HFFc6 (cell line): ENCODE measurements around the gene PARD3B. TPM values are rescaled to one million over a fixed set of nuclear protein-coding genes. Genes with fewer than 3 reads are reported as not detected.

ENCODE experiments used
- DNase-seq: peaks from one replicate; pipeline ENCODE4 v3.0.0-alpha.2; 2018
- H3K27ac Mint-ChIP-seq: 2 replicates; pipeline ENCODE4 v1.8.0; 2020; ENCODE audit warnings: mild to moderate bottlenecking, mixed read lengths
- H3K27me3 Mint-ChIP-seq: 2 replicates; pipeline ENCODE4 v1.8.0; 2021; ENCODE audit warnings: mild to moderate bottlenecking, moderate library complexity, mixed read lengths; ENCODE audit not compliant: insufficient read depth
- H3K36me3 Mint-ChIP-seq: 2 replicates; pipeline ENCODE4 v1.8.0; 2021; ENCODE audit warnings: low read depth, mixed read lengths
- H3K4me1 Mint-ChIP-seq: 2 replicates; pipeline ENCODE4 v1.8.0; 2020; ENCODE audit warnings: low read depth, mixed read lengths
- H3K4me3 Mint-ChIP-seq: 2 replicates; pipeline ENCODE4 v1.8.0; 2020; ENCODE audit warnings: mild to moderate bottlenecking, moderate library complexity, mixed read lengths
- H3K9me3 Mint-ChIP-seq: 2 replicates; pipeline ENCODE4 v1.8.0; 2020; ENCODE audit warnings: mild to moderate bottlenecking, mixed read lengths
- CTCF ChIP-seq: fragments of 200-600 bp; sonication (generic); IDR thresholded peaks from 2 replicates; pipeline ENCODE4 v1.5.0; 2021; ENCODE audit warnings: antibody characterized with exemption, mild to moderate bottlenecking
- total RNA-seq, 6 experiments: library from RNA; stranded (reverse); fragmentation: NEBNext Ultra II Directional; extraction: Animal tissue kit (Norgen Biotek cat#: 25700); gene quantifications; 2 replicates in 1 of 6; 3 replicates in 5 of 6; pipeline ENCODE4 v1.2.3, GENCODE V29; 2021

The PARD3B gene
- total RNA-seq, 6 experiments from 2014 or later, result 14.0 to 22.4 (median 15.3) TPM

GRCh38 chr2:205013586-205013985 is 468.3 kb downstream of the PARD3B start:
- DNase-seq, result no peak
- no peak for TF ChIP-seq CTCF
- Mint-ChIP-seq H3K4me1 (peaks cover 6% of the 10 kb centered on the region; the same call in 1 of the 2 replicates), H3K36me3 (no peaks in the 10 kb centered on the region), H3K27ac (no peak overlapping the region), H3K27me3 (peaks cover 8% of the 10 kb centered on the region; the same call in 1 of the 2 replicates), H3K4me3 (no peak overlapping the region), H3K9me3 (no peaks in the 10 kb centered on the region)

DNA sequence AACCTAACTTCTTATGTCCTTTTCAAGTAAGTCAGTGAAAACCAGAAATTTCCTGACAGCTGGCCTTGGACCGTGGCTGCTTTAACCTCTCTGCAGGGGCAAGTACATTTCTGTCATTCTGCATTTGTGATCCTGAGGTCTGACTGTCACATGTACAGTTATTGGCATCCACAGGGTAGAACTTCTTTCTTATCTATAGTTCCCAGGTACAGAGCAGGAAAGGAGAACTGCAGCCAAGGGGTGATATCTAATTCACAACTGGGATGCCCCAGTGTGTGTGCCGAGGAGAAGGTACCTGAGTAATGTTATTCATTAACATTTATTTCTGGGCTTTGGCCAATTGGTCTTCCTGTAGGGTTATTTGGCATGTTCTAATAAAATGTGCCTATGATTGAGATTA is 468.9 kb downstream of the PARD3B start:
- H3K4me1 Mint-ChIP-seq, result peaks cover 6% of the 10 kb centered on the region; the same call in 1 of the 2 replicates
- no peak overlapping the region for H3K4me3 Mint-ChIP-seq
- no peak for TF ChIP-seq CTCF
- no peaks in the 10 kb centered on the region for H3K36me3 Mint-ChIP-seq
- H3K27ac Mint-ChIP-seq, result no peak overlapping the region
- no peak for DNase-seq
- H3K27me3 Mint-ChIP-seq, result peaks cover 8% of the 10 kb centered on the region; the same call in 1 of the 2 replicates
- no peaks in the 10 kb centered on the region for H3K9me3 Mint-ChIP-seq

GRCh38 chr2:205017381-205017780 is 472.1 kb downstream of the PARD3B start:
- Mint-ChIP-seq H3K9me3 (no peaks in the 10 kb centered on the region), H3K36me3 (no peaks in the 10 kb centered on the region), H3K27me3 (peaks cover 6% of the 10 kb centered on the region; the same call in 1 of the 2 replicates), H3K27ac (no peak overlapping the region), H3K4me3 (no peak overlapping the region), H3K4me1 (peaks cover 6% of the 10 kb centered on the region; the same call in 1 of the 2 replicates)
- no peak for DNase-seq
- TF ChIP-seq CTCF, result no peak

DNA sequence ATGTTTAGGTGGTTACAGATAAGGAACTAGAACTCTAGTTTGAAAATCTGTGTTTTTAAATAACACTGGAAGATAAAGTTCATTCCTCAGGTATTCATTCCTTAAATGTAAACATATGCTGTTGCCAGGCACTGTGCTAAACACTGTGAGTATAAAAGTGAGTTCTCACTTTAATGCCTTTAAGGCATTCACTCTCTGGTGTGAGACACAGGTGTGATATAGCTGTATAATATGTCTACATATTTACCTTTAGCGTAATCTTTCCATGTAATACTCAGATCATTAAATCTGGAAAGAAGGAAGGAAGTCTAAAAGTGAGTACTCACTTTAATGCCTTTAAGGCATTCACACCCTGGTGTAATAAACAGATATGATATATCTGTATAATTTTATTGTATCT is 472.6 kb downstream of the PARD3B start:
- Mint-ChIP-seq H3K4me3 (no peak overlapping the region), H3K27me3 (peaks cover 6% of the 10 kb centered on the region; the same call in 1 of the 2 replicates), H3K27ac (no peak overlapping the region), H3K9me3 (no peaks in the 10 kb centered on the region), H3K4me1 (peaks cover 6% of the 10 kb centered on the region; the same call in 1 of the 2 replicates), H3K36me3 (no peaks in the 10 kb centered on the region)
- no peak for TF ChIP-seq CTCF
- no peak for DNase-seq

DNA sequence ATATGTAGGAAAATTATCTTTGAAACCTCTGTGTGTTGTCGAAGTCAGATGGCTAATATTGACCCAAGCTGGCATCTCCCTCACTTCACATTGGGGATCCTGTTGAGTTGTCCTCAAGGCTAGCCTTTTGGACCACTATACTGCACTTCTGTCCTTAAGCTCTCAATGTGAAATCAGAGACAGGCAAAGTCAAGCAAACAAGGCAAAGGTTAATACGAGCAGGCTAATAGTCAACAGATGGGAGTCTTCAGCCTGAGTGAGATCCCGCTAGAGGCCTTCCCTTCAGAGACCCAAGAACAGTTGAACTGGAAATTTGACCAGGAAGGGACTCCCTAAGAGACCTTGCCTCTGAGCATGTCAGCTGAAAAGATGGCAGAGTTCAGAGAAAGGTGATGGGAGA is 475.4 kb downstream of the PARD3B start:
- Mint-ChIP-seq H3K9me3 (no peaks in the 10 kb centered on the region), H3K4me3 (no peak overlapping the region), H3K36me3 (no peaks in the 10 kb centered on the region), H3K27ac (no peak overlapping the region), H3K27me3 (peaks cover 5% of the 10 kb centered on the region; the same call in 1 of the 2 replicates), H3K4me1 (peaks cover 26% of the 10 kb centered on the region)
- no peak for DNase-seq
- no peak for TF ChIP-seq CTCF

GRCh38 chr2:205022841-205023240 is 477.6 kb downstream of the PARD3B start:
- TF ChIP-seq CTCF, result no peak
- H3K27me3 Mint-ChIP-seq, result no peaks in the 10 kb centered on the region
- H3K4me3 Mint-ChIP-seq, result no peak overlapping the region
- H3K27ac Mint-ChIP-seq, result peak overlapping the region; percentile 49; the same call in 1 of the 2 replicates
- no peaks in the 10 kb centered on the region for H3K9me3 Mint-ChIP-seq
- no peaks in the 10 kb centered on the region for H3K36me3 Mint-ChIP-seq
- DNase-seq, result no peak
- H3K4me1 Mint-ChIP-seq, result peaks cover 33% of the 10 kb centered on the region
